Stimulated activated CD8-positive, alpha-beta memory T cell treated with anti-CD3 and anti-CD28 coated beads, Interleukin-7, amount 100 ng/mL, for 4 hours (primary cell): Measurements from ENCODE around the gene GRID1.

Experiments used
- DNase-seq, 2 donors: peaks; one replicate each; pipeline ENCODE4 v3.0.0-alpha.2; 2020; ENCODE audit warnings: low read depth in 2 of 2

Gene GRID1

GRCh38 chr10:85600026-85600743 lies 766.4 kb downstream of the GRID1 start:
- DNase-seq: no peak

- DNase-seq: no peak
Measured at GRCh38 chr10:85599081-85599480, 767.5 kb downstream of the GRID1 start.

GRCh38 chr10:85598646-85599045 lies 767.9 kb downstream of the GRID1 start:
- no peak for DNase-seq

GRCh38 chr10:85597006-85597405 lies 769.6 kb downstream of the GRID1 start:
- DNase-seq: no peak

GRCh38 chr10:85596389-85596788 lies 770.2 kb downstream of the GRID1 start:
- no peak for DNase-seq

- DNase-seq: no peak
Measured at GRCh38 chr10:85594239-85594638, 772.4 kb downstream of the GRID1 start.

- DNase-seq: no peak
Measured at GRCh38 chr10:85593226-85593772, 773.3 kb downstream of the GRID1 start.

- DNase-seq: no peak
Measured at GRCh38 chr10:85581371-85581770, 785.2 kb downstream of the GRID1 start.

GRCh38 chr10:85580585-85580984 lies 786.0 kb downstream of the GRID1 start:
- no peak for DNase-seq

- no peak for DNase-seq
Measured at GRCh38 chr10:85578860-85579259, 787.7 kb downstream of the GRID1 start.

GRCh38 chr10:85575441-85575840 lies 791.2 kb downstream of the GRID1 start:
- DNase-seq: no peak

- DNase-seq: no peak
Measured at GRCh38 chr10:85570871-85571270, 795.7 kb downstream of the GRID1 start.

GRCh38 chr10:85565381-85565780 lies 801.2 kb downstream of the GRID1 start:
- DNase-seq: no peak

- DNase-seq: no peak
Measured at GRCh38 chr10:85558533-85558932, 808.1 kb downstream of the GRID1 start.

GRCh38 chr10:85557706-85558105 lies 808.9 kb downstream of the GRID1 start:
- DNase-seq: no peak

GRCh38 chr10:85557077-85557476 lies 809.5 kb downstream of the GRID1 start:
- DNase-seq: no peak
